ENCODE measurements around the gene RIPOR1.
A peak's percentile ranks its signal among the peaks of the same experiment; 100 is the strongest.

The RIPOR1 gene

GRCh38 chr16:67561824-67562525 is 33.3 kb downstream of the RIPOR1 start:
- peak; percentile 78 for DNase-seq

DNA sequence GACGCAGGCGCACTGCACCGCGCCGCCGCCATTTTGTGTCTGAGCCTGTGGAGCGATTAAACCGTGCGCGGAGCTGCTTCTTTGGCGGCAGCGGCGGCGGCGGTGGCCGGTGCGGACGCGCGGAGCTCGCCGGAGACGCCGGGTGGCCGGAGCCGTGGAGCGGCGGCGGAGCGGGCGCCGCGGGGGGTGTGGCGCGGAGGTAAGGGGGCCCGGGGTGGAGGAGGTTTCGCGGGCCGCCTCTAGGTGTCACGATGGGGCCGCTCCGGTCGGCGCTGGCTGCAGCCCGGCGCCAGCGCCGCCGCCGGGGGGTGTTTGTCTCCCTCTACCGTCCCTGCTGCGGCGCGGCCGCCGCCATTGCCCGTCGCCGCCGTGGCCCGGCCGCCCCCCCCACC is 33.9 kb downstream of the RIPOR1 start, which contains the start of gene CTCF:
TSS of gene CTCF (plus strand) at position 1 of the 392 bp plus-strand sequence. CDS start 48,307 bp downstream, outside the sequence.
- DNase-seq, result peak; percentile 56

DNA sequence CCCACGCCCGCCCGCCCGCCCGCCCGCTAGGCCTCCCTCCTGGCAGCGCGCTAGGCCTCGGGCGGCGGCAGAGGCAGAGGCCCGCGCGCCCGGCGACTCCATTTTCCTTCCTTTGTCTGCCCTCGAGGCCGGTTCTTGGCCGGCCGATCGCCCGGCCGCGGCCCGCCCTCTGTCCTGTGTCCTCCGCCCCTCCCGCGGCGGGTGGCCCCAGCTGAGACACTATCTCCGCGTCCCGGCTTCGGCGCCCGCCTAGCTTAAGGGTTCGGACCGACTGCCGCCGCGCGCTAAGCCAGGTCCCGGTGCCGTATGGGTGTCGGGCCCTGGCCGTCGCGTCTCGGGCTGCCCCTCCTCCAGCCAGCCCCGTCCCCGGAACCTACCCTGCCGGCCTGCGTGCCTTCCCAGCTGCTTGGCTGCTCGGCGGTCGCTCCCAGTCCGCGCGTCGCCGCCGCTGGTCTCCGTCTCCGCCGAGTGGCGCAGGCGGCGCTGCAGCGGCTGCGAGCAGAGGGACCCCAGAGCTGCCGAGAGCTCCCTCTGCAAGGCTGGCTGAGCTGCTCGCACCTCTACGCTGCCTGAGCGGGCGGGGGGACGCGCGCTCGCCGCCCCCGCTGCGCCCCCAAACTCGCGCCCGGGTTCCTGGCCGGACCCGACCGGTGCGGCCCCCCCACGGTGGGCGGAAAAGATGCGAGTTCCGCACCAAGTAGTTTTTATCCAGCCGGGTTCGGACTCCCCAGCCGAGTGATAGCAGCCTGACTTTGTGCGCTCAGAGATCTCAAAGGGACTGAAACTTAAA is 34.5 kb downstream of the RIPOR1 start:
- DNase-seq, result no peak

DNA sequence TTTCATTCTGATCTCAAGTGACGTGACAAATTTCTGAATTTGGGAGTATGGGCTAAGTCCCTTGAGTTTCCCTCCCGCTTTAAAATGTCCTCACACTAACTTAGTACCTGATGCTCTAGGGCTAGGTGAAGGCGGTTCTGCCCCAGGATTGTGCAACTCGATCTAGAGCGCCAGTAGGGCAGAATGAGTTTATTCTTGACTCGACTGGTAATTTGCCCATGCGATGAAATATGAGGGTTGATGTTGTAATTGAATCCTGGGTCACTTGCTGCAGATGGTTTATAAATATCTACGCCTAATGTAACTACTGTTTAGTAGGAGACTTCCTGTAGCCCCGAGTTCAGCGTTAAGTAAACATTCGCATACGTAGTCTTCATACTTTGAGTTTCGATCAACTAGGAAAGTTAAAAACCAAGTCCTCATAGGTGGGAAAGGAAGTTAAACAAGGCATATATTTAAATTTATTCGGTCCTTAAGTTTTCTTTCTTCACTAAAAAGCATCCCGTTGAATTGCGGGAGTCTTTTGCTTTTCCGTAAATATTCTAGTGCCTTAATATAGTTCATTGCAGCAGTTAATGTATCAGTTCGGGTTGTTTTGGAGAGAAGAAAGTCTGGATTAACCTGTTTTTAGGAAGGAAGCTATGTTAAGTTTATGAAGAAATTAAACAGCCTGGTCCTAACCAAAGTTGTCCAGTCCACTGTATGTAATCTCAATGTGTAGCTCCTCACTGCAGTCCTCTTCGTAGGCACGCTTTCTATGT is 35.3 kb downstream of the RIPOR1 start:
- DNase-seq, result peak; percentile 9

DNA sequence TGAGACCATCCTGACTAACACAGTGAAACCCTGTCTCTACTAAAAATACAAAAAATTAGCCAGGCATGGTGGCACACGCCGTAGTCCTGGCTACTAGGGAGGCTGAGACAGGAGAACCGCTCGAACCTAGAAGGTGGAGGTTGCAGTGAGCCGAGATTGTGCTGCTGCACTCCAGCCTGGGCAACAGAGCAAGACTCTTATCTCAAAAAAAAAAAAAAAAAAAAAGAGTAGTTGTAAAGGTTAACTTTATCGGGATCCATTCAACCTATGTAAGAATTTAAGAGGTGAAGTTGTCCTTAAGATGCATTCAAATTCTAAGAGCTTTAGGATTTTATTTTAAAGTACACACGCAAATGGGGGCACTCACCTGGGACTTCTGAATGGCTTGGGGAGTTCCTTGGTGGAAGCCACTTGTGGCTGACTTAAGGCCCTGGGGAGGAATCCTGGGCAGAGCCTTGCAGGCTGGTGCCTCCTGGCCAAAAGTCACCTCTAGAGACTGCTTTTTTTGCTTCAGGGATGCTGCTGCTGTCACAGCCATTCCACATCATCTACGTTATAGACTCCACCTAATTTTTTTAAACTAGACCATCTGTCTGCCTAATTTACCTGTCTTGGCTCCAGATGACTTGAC is 37.0 kb downstream of the RIPOR1 start:
- DNase-seq, result no peak

- no peak for DNase-seq
These were observed 42.8 kb downstream of the RIPOR1 start for GRCh38 chr16:67571464-67571863.

GRCh38 chr16:67571981-67572431 is 43.4 kb downstream of the RIPOR1 start:
- no peak for DNase-seq

DNA sequence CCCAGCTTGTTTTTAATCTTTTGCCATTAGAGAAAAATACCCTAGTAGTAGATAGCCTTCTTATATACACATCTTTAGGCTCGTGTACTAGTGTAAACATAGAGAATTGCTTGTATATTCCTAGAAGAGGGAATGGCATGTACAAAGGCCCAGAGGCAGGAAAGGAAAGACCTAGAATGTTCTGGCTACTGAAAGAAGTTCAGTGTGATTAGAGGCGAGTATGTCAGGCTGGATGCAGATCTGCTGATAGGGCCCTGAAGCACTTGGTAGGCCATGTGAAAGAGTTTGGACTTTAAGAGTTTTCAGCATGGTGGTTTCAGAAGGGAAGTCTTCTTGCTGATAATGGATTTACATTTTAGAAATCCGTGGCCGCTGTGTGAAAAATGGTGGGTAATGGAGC is 51.1 kb downstream of the RIPOR1 start:
- no peak for DNase-seq

- no peak for DNase-seq
These were observed 51.6 kb downstream of the RIPOR1 start for GRCh38 chr16:67580202-67580601.

- DNase-seq, result no peak
These were observed 64.7 kb downstream of the RIPOR1 start for GRCh38 chr16:67593288-67593687.

DNA sequence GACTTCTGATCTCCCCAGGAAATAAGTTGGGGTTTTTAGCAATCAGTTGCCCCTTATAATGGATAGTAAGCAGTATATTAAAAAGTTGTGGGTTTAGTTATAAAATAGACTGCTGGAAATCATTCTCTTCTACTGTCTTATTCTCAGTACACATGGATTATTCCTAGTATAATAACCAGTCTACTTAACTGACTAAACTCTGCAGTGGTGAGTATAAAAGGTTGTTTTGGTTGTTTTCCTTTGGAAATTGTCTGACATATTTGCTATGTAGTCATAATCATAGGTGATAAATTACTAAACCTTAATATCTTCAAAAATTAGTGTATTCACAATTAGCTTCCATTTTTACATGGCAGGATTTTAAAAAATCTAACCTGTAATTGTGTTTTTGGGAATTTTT is 65.1 kb downstream of the RIPOR1 start:
- DNase-seq, result no peak

- no peak for DNase-seq
These were observed 65.8 kb downstream of the RIPOR1 start for GRCh38 chr16:67594256-67594915.

- DNase-seq, result no peak
These were observed 66.3 kb downstream of the RIPOR1 start for GRCh38 chr16:67594956-67595355.
